Measurements from ENCODE around the gene OR2C3.

Gene OR2C3

DNA sequence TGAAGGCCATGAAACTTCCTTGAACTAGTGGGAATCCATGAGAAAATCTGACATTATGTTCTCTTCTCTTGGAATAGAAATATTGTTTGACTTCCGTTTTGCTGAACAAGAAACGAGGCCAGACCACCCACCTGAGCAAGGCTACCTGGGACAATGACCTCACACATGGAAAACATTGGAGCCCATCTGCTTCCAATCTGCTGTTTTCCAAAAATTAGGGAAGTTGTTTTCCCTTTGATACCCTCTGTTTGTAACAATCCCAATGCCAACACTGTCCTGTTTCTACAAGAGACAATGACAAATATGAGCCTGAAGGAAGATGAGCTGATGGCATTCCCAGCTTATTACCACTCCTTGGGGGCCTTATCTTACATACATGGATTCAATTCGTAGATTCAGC, 29.4 kb downstream of the OR2C3 start:
- Mint-ChIP-seq H3K36me3 (ENCODE audit: low read depth) (no peaks in the 10 kb centered on the region), H3K4me1 (no peaks in the 10 kb centered on the region), H3K4me3 (no peak overlapping the region), H3K27ac (no peak overlapping the region), H3K9me3 (no peaks in the 10 kb centered on the region), H3K27me3 (ENCODE audit: low read depth) (no peaks in the 10 kb centered on the region)
- TF ChIP-seq, protein P1, sequence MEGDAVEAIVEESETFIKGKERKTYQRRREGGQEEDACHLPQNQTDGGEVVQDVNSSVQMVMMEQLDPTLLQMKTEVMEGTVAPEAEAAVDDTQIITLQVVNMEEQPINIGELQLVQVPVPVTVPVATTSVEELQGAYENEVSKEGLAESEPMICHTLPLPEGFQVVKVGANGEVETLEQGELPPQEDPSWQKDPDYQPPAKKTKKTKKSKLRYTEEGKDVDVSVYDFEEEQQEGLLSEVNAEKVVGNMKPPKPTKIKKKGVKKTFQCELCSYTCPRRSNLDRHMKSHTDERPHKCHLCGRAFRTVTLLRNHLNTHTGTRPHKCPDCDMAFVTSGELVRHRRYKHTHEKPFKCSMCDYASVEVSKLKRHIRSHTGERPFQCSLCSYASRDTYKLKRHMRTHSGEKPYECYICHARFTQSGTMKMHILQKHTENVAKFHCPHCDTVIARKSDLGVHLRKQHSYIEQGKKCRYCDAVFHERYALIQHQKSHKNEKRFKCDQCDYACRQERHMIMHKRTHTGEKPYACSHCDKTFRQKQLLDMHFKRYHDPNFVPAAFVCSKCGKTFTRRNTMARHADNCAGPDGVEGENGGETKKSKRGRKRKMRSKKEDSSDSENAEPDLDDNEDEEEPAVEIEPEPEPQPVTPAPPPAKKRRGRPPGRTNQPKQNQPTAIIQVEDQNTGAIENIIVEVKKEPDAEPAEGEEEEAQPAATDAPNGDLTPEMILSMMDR (IDR thresholded peaks at IDR 0.05; ENCODE audit: unreplicated experiment in 3 of 3), result no peak

DNA sequence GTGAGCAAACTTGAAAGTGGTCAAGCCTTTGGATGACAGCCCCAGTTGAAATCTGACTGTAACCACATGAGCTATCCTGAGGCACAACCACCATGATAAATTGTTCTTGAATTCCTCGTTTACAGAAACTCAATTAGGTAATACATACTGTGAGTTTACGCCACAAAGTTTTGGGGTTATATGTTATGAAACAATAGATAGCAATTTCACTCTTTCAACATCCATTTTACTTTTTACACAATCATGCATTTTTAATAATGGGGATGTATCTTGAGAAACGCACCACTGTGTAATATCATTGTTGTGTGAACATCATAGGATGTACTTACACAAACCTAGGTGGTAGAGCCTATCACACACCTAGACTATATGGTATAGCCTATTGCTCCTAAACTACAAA, 35.4 kb downstream of the OR2C3 start:
- TF ChIP-seq, protein P1 (IDR thresholded peaks at IDR 0.05; ENCODE audit: unreplicated experiment in 3 of 3), result no peak
- H3K9me3 Mint-ChIP-seq, result no peaks in the 10 kb centered on the region
- no peak overlapping the region for H3K4me3 Mint-ChIP-seq
- no peaks in the 10 kb centered on the region for H3K27me3 Mint-ChIP-seq (ENCODE audit: low read depth)
- H3K27ac Mint-ChIP-seq, result no peak overlapping the region
- no peaks in the 10 kb centered on the region for H3K36me3 Mint-ChIP-seq (ENCODE audit: low read depth)
- no peaks in the 10 kb centered on the region for H3K4me1 Mint-ChIP-seq

DNA sequence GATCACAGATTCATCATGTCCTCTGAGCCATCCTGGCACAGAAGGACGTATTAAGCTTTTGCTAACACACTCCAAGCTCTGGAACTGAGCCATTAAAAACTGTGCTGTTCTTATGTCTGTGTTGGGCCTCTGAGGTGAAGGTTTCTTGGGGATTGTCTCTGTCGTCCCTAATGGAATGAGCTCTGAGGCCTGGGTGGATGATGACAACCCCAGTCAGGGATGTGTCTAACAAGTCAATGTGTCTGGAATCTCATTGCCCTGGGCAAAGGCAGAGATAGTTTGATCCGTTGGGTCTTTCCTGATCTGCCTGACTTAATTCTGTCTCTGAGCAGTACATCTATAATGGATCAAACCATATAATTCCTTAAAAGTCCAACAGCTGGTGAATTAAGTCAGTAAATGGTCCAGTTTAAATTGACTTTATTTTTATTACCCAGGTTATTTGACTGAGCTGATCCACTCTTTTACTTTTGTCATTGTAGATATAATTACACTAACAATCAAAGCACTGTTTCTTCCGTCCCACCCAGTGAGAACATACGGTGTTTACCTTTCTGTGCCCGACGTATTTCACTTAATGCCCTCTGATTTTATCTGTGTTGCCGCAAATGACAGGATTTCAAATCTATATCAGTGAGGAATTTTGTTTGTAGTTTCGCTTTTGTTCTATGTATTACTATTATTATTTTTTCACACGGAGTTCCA, 39.5 kb downstream of the OR2C3 start:
- TF ChIP-seq, protein P1 (IDR thresholded peaks at IDR 0.05; ENCODE audit: unreplicated experiment in 3 of 3), result no peak
- H3K36me3 Mint-ChIP-seq (ENCODE audit: low read depth), result no peaks in the 10 kb centered on the region
- no peak overlapping the region for H3K27ac Mint-ChIP-seq
- no peak overlapping the region for H3K4me3 Mint-ChIP-seq
- no peaks in the 10 kb centered on the region for H3K4me1 Mint-ChIP-seq
- H3K9me3 Mint-ChIP-seq, result no peaks in the 10 kb centered on the region
- peaks cover 5% of the 10 kb centered on the region for H3K27me3 Mint-ChIP-seq (ENCODE audit: low read depth)

DNA sequence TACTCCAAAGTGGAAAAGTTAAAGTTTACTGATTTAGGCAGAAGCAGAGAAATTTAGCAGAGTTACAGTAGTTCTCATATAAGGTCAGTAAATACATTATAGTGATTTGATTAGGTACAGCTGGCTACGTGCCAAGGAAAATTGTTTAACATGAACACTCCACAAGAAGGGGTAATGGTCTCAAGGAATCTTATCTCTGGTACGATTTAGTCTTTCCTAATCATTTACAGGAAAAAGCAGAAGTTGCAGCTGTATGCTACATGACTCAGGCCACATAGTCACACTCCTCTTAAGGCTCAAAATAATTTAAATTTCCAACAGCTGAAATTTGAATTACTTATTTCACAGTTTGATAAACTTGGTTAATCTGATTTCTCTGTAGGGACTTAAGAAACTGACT, 41.5 kb downstream of the OR2C3 start:
- no peaks in the 10 kb centered on the region for H3K36me3 Mint-ChIP-seq (ENCODE audit: low read depth)
- no peak overlapping the region for H3K4me3 Mint-ChIP-seq
- TF ChIP-seq, protein P1 (IDR thresholded peaks at IDR 0.05; ENCODE audit: unreplicated experiment in 3 of 3), result no peak

DNA sequence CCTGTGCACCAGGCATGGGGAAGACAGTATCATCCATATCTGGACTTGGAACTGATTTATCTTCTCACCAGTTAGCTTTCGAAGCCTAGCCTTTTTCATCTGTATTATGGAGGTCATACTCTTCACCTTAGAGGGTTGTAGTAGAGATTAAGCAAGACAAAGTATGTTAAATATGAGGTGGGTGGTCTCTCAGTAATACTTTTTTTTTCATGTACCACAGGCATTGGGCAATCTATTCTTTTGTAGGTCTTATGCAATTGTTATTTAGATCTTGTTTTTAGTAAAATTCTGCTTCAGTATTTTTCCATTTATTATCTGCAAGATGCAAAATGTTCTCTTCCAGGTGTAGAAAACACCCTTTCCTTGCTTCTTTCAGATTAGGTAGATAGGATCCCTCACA, 43.1 kb downstream of the OR2C3 start:
- H3K36me3 Mint-ChIP-seq (ENCODE audit: low read depth), result no peaks in the 10 kb centered on the region
- TF ChIP-seq, protein P1 (IDR thresholded peaks at IDR 0.05; ENCODE audit: unreplicated experiment in 3 of 3), result no peak
- no peak overlapping the region for H3K27ac Mint-ChIP-seq
- H3K4me1 Mint-ChIP-seq, result no peaks in the 10 kb centered on the region
- H3K9me3 Mint-ChIP-seq, result no peaks in the 10 kb centered on the region
- H3K27me3 Mint-ChIP-seq (ENCODE audit: low read depth), result peaks cover 8% of the 10 kb centered on the region
- H3K4me3 Mint-ChIP-seq, result no peak overlapping the region

More for the DNA sequence above, 41.5 kb downstream of the OR2C3 start:
- peaks cover 8% of the 10 kb centered on the region for H3K27me3 Mint-ChIP-seq (ENCODE audit: low read depth)
- H3K9me3 Mint-ChIP-seq, result no peaks in the 10 kb centered on the region
- no peaks in the 10 kb centered on the region for H3K4me1 Mint-ChIP-seq
- H3K27ac Mint-ChIP-seq, result no peak overlapping the region

DNA sequence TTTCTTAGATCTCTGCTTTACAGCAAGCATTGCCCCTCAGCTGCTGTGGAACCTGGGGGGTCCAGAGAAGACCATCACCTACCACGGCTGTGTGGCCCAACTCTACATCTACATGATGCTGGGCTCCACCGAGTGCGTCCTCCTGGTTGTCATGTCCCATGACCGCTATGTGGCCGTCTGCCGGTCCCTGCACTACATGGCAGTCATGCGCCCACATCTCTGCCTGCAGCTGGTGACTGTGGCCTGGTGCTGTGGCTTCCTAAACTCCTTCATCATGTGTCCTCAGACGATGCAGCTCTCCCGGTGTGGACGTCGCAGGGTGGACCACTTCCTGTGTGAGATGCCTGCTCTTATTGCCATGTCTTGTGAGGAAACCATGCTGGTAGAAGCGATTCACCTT, 44.9 kb downstream of the OR2C3 start:
- Mint-ChIP-seq H3K27ac (no peak overlapping the region), H3K4me1 (no peaks in the 10 kb centered on the region), H3K27me3 (ENCODE audit: low read depth) (peaks cover 8% of the 10 kb centered on the region), H3K9me3 (no peaks in the 10 kb centered on the region), H3K36me3 (ENCODE audit: low read depth) (no peaks in the 10 kb centered on the region), H3K4me3 (no peak overlapping the region)
- TF ChIP-seq, protein P1 (IDR thresholded peaks at IDR 0.05; ENCODE audit: unreplicated experiment in 3 of 3), result no peak
